ENCODE measurements around the gene SLC38A7. TPM values are rescaled to one million over a fixed set of nuclear protein-coding genes. Genes with fewer than 3 reads are reported as not detected.
A peak's percentile ranks its signal among the peaks of the same experiment; 100 is the strongest.
"Not testable (repeated sequence)": the region's sequence is repeated elsewhere in the genome, so short reads cannot be mapped to it uniquely, and the experiment has no call there.

The SLC38A7 gene
- 10 to 100 TPM in 2 of 12 donors, 1 to 10 TPM in 9, not detected in 1; 6.1 to 22.2 (median 8.0) TPM for polyA plus RNA-seq (ENCODE audit: insufficient read length in 12 of 12)
- long read RNA-seq, donor 1, full-length matches to known transcripts: 4 of 4 reads
- long read RNA-seq, donor 1, partial matches to known transcripts: 0 of 4 reads
- long read RNA-seq, donor 1, other reads (novel, unspliced or antisense): 0 of 4 reads
- long read RNA-seq, donor 2, full-length matches to known transcripts: 4 of 4 reads
- long read RNA-seq, donor 2, partial matches to known transcripts: 0 of 4 reads
- long read RNA-seq, donor 2, other reads (novel, unspliced or antisense): 0 of 4 reads
- long read RNA-seq, donor 3: 0 reads
- long read RNA-seq, donor 4, full-length matches to known transcripts: 1 of 1 reads
- long read RNA-seq, donor 4, partial matches to known transcripts: 0 of 1 reads
- long read RNA-seq, donor 4, other reads (novel, unspliced or antisense): 0 of 1 reads
- long read RNA-seq, donor 5, full-length matches to known transcripts: 2 of 2 reads
- long read RNA-seq, donor 5, partial matches to known transcripts: 0 of 2 reads
- long read RNA-seq, donor 5, other reads (novel, unspliced or antisense): 0 of 2 reads
- long read RNA-seq, donor 6, full-length matches to known transcripts: 1 of 1 reads
- long read RNA-seq, donor 6, partial matches to known transcripts: 0 of 1 reads
- long read RNA-seq, donor 6, other reads (novel, unspliced or antisense): 0 of 1 reads
- long read RNA-seq, donor 7: 0 reads
- long read RNA-seq, donor 8, full-length matches to known transcripts: 2 of 2 reads
- long read RNA-seq, donor 8, partial matches to known transcripts: 0 of 2 reads
- long read RNA-seq, donor 8, other reads (novel, unspliced or antisense): 0 of 2 reads
- long read RNA-seq, donor 9: 0 reads
- long read RNA-seq, donor 10, full-length matches to known transcripts: 2 of 2 reads
- long read RNA-seq, donor 10, partial matches to known transcripts: 0 of 2 reads
- long read RNA-seq, donor 10, other reads (novel, unspliced or antisense): 0 of 2 reads
- long read RNA-seq, donor 11, full-length matches to known transcripts: 4 of 4 reads
- long read RNA-seq, donor 11, partial matches to known transcripts: 0 of 4 reads
- long read RNA-seq, donor 11, other reads (novel, unspliced or antisense): 0 of 4 reads

GRCh38 chr16:58684354-58685083, at the start of gene SLC38A7:
SLC38A7 (minus strand) TSS chr16:58684770; CDS start chr16:58680126, 4,644 bp downstream.
- DNase-seq: peak; percentile 86

GRCh38 chr16:58733671-58734458, 49.3 kb upstream of the SLC38A7 start, which contains the start of gene GOT2:
GOT2 (minus strand) TSS chr16:58734316; CDS start chr16:58734228, 88 bp downstream.
- DNase-seq: peak; percentile 83

GRCh38 chr16:58733248-58733670, 48.7 kb upstream of the SLC38A7 start:
- DNase-seq: peak; percentile 7

- DNase-seq: peak; percentile 2
Measured at GRCh38 chr16:58732545-58733247, 48.1 kb upstream of the SLC38A7 start.

- no peak for DNase-seq
Measured at GRCh38 chr16:58730724-58731370, 46.3 kb upstream of the SLC38A7 start.

- no peak for DNase-seq
Measured at GRCh38 chr16:58727796-58728568, 43.4 kb upstream of the SLC38A7 start.

GRCh38 chr16:58727028-58727781, 42.6 kb upstream of the SLC38A7 start:
- no peak for DNase-seq

GRCh38 chr16:58723109-58723508, 38.5 kb upstream of the SLC38A7 start:
- DNase-seq: no peak

GRCh38 chr16:58717994-58718393, 33.4 kb upstream of the SLC38A7 start:
- DNase-seq: no peak

- no peak for DNase-seq
Measured at GRCh38 chr16:58716468-58716867, 31.9 kb upstream of the SLC38A7 start.

GRCh38 chr16:58713742-58714141, 29.2 kb upstream of the SLC38A7 start:
- no peak for DNase-seq

GRCh38 chr16:58709333-58709732, 24.8 kb upstream of the SLC38A7 start:
- no peak for DNase-seq

- no peak for DNase-seq
Measured at GRCh38 chr16:58699151-58699550, 14.6 kb upstream of the SLC38A7 start.

- no peak for DNase-seq
Measured at GRCh38 chr16:58695368-58695767, 10.8 kb upstream of the SLC38A7 start.

- no peak for DNase-seq
Measured at GRCh38 chr16:58692450-58692849, 7.9 kb upstream of the SLC38A7 start.

GRCh38 chr16:58686985-58687706, 2.6 kb upstream of the SLC38A7 start:
- not testable (repeated sequence) for DNase-seq

GRCh38 chr16:58685084-58685449, 497 bp upstream of the SLC38A7 start:
- no peak for DNase-seq
